ENCODE data around the gene RBM15B.

The RBM15B gene

DNA sequence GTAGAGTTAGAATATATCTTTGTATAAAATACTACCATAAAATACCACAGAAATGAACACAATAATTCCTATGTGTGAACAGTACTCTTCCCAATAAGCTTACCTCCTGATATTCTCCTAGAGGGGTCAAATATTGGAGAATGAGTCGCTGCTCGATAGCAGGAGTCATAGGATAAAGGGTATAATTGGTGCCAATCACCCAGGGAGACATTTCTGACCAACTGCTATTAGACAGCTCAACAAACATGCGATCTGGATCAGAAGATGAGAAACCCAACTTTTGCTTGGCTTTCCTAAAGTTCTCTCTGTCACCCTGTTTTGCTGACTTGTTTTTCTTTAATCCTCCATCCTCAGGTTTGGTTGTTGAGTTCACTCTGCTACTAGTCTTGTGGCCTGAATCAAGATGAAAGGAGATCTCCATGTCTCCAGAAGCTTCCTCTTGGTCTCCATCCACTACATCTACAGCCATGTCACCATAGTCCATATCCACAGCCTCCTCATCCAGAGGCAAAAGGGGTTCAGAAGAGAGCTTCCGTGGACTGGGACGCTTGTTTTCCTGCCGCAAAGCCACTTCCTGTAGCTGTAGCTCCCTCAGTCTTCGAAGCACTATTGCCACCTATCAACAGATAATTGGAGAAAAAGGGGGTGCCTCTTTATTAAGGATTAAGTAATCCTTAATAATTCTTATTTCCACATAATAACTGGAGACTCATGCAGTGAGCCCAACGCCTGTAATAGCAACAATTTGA lies 50.4 kb downstream of the RBM15B start:
- no peak for DNase-seq (ENCODE audit: low read depth)
- H3K4me3 ChIP-seq (ENCODE audit: low read depth, low read length), result no peak overlapping the region
- TF ChIP-seq, protein P1, sequence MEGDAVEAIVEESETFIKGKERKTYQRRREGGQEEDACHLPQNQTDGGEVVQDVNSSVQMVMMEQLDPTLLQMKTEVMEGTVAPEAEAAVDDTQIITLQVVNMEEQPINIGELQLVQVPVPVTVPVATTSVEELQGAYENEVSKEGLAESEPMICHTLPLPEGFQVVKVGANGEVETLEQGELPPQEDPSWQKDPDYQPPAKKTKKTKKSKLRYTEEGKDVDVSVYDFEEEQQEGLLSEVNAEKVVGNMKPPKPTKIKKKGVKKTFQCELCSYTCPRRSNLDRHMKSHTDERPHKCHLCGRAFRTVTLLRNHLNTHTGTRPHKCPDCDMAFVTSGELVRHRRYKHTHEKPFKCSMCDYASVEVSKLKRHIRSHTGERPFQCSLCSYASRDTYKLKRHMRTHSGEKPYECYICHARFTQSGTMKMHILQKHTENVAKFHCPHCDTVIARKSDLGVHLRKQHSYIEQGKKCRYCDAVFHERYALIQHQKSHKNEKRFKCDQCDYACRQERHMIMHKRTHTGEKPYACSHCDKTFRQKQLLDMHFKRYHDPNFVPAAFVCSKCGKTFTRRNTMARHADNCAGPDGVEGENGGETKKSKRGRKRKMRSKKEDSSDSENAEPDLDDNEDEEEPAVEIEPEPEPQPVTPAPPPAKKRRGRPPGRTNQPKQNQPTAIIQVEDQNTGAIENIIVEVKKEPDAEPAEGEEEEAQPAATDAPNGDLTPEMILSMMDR (IDR thresholded peaks at IDR 0.05; ENCODE audit: insufficient read depth, low read depth, low read length, missing control alignments), result no peak

DNA sequence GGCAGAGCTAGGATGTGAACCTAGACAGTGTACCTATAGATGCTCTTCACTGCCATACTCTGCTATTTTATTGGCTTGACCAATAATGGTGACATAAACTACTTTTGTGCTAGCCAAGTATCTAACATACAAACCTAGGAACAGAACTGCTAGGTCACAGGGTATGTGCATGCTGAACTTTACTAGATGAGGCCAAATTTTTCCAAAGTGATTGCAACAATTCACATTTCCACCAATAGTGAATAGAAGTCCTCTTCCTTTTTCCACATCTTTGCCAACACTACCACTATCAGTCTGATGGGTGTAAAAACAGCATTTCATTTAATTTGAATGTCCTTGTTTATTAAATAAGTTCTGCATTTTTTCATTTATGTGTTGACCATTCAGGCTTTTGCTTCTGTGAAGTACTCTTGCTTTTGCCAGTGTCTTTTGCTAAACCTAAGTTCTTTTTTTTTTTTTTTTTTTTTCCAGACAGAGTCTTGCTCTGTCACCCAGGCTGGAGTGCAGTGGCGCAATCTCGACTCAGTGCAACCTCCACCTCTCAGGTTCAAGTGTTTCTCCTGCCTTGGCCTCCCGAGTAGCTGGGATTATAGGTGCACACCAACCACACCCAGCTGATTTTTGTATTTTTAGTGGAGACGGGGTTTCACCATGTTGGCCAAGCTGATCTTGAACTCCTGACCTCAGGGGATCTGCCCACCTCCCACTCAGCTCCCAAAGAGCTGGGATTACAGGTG lies 54.6 kb downstream of the RBM15B start:
- TF ChIP-seq, protein P1 (IDR thresholded peaks at IDR 0.05; ENCODE audit: insufficient read depth, low read depth, low read length, missing control alignments), result no peak
- no peak for DNase-seq (ENCODE audit: low read depth)
- no peak overlapping the region for H3K4me3 ChIP-seq (ENCODE audit: low read depth, low read length)

Measured in GM12865 (cell line).